Lower leg skin (tissue), 4 donors: ENCODE measurements around the gene NFIA. TPM values are rescaled to one million over a fixed set of nuclear protein-coding genes. Genes with fewer than 3 reads are reported as not detected.
A peak's percentile ranks its signal among the peaks of the same experiment; 100 is the strongest.

Experiments used
- DNase-seq, 2 donors: peaks; one replicate each; pipeline ENCODE4 v3.0.0-alpha.2; 2019; ENCODE audit warnings: low spot score in 2 of 2
- H3K4me3 ChIP-seq: fragments of 200-600 bp; sonication (generic); 2 replicates; pipeline ENCODE4 v1.5.1; 2017; ENCODE audit warnings: mild to moderate bottlenecking, low read depth; ENCODE audit not compliant: poor library complexity, severe bottlenecking
- CTCF ChIP-seq, 3 donors: fragments of 450-650 bp; IDR thresholded peaks; one replicate each; pipeline ENCODE4 v1.5.1; 2016; ENCODE audit warnings: antibody characterized with exemption in 3 of 3, mild to moderate bottlenecking in 3 of 3, moderate library complexity in 2 of 3
- POLR2A ChIP-seq, 2 donors: fragments of 450-650 bp; IDR thresholded peaks; one replicate each; pipeline ENCODE4 v1.6.1; 2016 to 2017; ENCODE audit warnings: antibody characterized with exemption in 2 of 2, mild to moderate bottlenecking in 1 of 2, moderate library complexity in 1 of 2
- WGBS, 2 donors: methylation state at CpG; one replicate each; pipeline ENCODE4 v1.1.5; 2018; 5-methylcytosine and 5-hydroxymethylcytosine counted together
- intact Hi-C: fragments of 100-400 bp; cut with DNase I; formaldehyde crosslinking; loops from one replicate; pipeline ENCODE4 v1.15.0; 2023; ENCODE audit warnings: low total_unique reads
- total RNA-seq, 4 donors: library from RNA; depleted of rRNA; stranded (reverse); fragments of >200 nt; gene quantifications; one replicate each; pipeline ENCODE4 v1.1.0, GENCODE V29; 2016

Gene NFIA
- total RNA-seq, 4 donors from 2014 or later = 26.0 to 32.5 (median 30.3) TPM

GRCh38 chr1:61313906-61314422, 231.6 kb downstream of the NFIA start:
- H3K4me3 ChIP-seq = no peak overlapping the region
- no peak for TF ChIP-seq POLR2A (IDR thresholded peaks at IDR 0.05)
- TF ChIP-seq CTCF (IDR thresholded peaks at IDR 0.05) = no peak
- WGBS, 2 donors = 74 to 82% methylated on average over 2 of the region's 2 CpGs
- intact Hi-C loops = no loop called here
- no peak for DNase-seq

GRCh38 chr1:61315011-61315410, 232.7 kb downstream of the NFIA start:
- no peak for TF ChIP-seq CTCF (IDR thresholded peaks at IDR 0.05)
- no peak for TF ChIP-seq POLR2A (IDR thresholded peaks at IDR 0.05)
- no peak overlapping the region for H3K4me3 ChIP-seq
- DNase-seq = no peak
- WGBS, 2 donors = 84 to 85% methylated on average over 4 of the region's 4 CpGs
- intact Hi-C loops = no loop called here

GRCh38 chr1:61316493-61316892, 234.1 kb downstream of the NFIA start:
- no peak for DNase-seq
- 80 to 83% methylated on average over 7 of the region's 7 CpGs for WGBS, 2 donors
- no peak for TF ChIP-seq POLR2A (IDR thresholded peaks at IDR 0.05)
- TF ChIP-seq CTCF (IDR thresholded peaks at IDR 0.05) = no peak
- no peak overlapping the region for H3K4me3 ChIP-seq
- intact Hi-C loops = no loop called here

GRCh38 chr1:61318319-61319125, 236.2 kb downstream of the NFIA start:
- intact Hi-C loops = no loop called here
- WGBS, 2 donors = 22 to 30% methylated on average over 8 of the region's 8 CpGs
- no peak for TF ChIP-seq POLR2A (IDR thresholded peaks at IDR 0.05)
- TF ChIP-seq CTCF (IDR thresholded peaks at IDR 0.05) = no peak
- peak in 1 of 2 donors; percentile 76 for DNase-seq
- no peak overlapping the region for H3K4me3 ChIP-seq

- DNase-seq = no peak
- intact Hi-C loops = no loop called here
- no peak for TF ChIP-seq POLR2A (IDR thresholded peaks at IDR 0.05)
- no peak for TF ChIP-seq CTCF (IDR thresholded peaks at IDR 0.05)
- no peak overlapping the region for H3K4me3 ChIP-seq
- 78 to 82% methylated on average over 2 of the region's 2 CpGs for WGBS, 2 donors
These were observed 238.2 kb downstream of the NFIA start for GRCh38 chr1:61320575-61320974.
